GM15510 (cell line): Measurements from ENCODE around the gene SCN5A.

Experiments used
- POLR2A ChIP-seq: IDR thresholded peaks from 3 replicates; pipeline ENCODE4 v1.6.1; 2011; ENCODE audit warnings: borderline replicate concordance; ENCODE audit not compliant: insufficient read length; ENCODE audit errors: extremely low read depth

SCN5A gene

GRCh38 chr3:38618343-38618742 lies 31.1 kb downstream of the SCN5A start:
- TF ChIP-seq POLR2A, result no peak

DNA sequence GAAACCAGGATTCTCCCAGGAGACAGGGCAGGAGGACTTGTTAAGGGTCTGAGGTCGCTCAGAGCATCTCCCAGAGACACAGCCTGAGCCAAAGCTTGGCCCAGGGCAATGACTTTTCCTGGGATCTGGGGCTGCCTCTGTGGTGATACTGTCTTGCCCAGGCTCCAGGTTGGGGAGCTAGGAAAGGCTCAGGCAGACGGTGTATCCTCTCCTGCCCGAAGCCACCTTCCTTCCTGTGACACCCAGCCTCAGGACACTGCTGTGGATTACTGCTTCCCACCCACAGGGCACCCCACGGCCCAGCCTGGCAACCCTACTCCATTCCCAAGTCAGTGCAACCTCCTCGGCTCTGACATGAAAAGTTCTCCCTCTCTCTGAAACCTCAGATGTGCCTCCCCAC lies 31.9 kb downstream of the SCN5A start:
- TF ChIP-seq POLR2A, result no peak

DNA sequence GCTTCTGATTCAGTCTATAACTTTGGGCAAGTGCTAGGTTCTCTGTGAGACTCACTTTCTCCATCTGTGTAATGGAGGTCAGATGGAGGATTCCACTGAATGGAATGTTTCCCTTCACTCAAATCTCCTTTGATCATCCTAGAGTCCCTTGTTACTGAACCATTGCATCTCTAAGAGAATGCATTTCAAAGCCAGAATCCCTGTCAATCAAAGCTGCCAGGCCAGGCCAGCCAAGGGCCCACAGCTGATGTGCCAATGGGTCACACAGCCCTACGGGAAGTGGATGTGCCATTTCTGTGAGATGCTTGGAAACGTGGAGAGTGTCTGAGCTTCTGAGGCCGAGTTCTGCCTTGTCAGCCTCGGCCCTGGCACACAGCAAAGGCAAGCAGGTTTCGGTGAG lies 32.4 kb downstream of the SCN5A start:
- TF ChIP-seq POLR2A, result no peak

- TF ChIP-seq POLR2A, result no peak
Measured at GRCh38 chr3:38616658-38617057, 32.8 kb downstream of the SCN5A start.

- no peak for TF ChIP-seq POLR2A
Measured at GRCh38 chr3:38616111-38616510, 33.4 kb downstream of the SCN5A start.

DNA sequence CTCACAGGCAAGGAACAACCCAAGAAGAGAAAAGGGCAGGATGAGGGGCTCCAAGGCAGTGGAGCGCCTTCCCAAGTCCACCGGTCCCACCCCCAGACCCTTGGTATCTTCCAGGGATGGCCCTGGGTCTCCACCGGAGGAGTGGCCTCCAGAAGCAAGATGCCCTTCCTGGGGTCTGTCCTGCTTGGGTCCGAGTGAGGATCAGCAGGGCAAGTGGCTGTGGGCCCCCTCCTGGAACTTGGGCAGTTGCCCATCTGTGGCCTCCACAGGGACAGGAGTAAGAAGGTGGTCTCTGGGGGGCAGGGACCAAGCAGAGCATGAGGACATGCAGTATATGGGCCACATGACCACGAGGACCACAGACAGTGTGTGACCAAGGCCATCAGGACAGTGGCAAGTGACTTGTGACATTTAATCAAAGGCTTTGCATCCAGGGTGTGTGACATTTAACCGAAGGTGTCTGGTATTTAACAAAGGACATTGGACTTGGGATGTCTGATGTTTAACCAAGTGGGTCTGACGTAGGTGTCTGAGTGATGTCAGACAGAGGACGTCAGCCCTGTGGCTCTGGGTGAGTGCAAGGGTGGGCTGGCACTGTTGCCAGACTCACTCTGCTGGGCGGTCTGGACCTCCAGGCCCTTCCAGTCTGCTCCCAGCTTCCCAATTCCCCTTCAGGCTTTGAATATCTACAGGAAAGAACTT lies 34.7 kb downstream of the SCN5A start:
- no peak for TF ChIP-seq POLR2A

- TF ChIP-seq POLR2A, result no peak
Measured at GRCh38 chr3:38614091-38614490, 35.4 kb downstream of the SCN5A start.

DNA sequence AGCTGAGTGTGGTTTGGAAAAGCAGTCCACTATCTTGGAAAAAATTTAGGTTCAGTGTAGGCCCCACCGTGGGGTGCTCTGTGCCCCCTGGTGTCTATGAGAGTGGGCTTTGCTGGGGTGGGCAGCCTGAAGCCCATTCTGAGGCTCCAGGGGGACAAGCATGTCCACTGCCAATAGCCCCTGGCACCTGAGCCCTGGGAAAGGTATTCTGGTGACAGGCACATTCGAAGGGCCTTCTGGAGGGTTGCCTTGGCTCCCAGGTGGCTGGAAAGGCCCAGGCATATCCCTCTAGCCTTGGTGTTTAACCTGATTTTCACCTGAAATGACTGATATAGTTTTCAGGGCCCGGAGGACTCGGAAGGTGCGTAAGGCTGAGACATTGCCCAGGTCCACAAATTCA lies 36.1 kb downstream of the SCN5A start:
- TF ChIP-seq POLR2A, result no peak

- TF ChIP-seq POLR2A, result no peak
Measured at GRCh38 chr3:38611866-38612265, 37.6 kb downstream of the SCN5A start.

GRCh38 chr3:38610934-38611333 lies 38.6 kb downstream of the SCN5A start:
- TF ChIP-seq POLR2A, result no peak

- no peak for TF ChIP-seq POLR2A
Measured at GRCh38 chr3:38610436-38610835, 39.1 kb downstream of the SCN5A start.

DNA sequence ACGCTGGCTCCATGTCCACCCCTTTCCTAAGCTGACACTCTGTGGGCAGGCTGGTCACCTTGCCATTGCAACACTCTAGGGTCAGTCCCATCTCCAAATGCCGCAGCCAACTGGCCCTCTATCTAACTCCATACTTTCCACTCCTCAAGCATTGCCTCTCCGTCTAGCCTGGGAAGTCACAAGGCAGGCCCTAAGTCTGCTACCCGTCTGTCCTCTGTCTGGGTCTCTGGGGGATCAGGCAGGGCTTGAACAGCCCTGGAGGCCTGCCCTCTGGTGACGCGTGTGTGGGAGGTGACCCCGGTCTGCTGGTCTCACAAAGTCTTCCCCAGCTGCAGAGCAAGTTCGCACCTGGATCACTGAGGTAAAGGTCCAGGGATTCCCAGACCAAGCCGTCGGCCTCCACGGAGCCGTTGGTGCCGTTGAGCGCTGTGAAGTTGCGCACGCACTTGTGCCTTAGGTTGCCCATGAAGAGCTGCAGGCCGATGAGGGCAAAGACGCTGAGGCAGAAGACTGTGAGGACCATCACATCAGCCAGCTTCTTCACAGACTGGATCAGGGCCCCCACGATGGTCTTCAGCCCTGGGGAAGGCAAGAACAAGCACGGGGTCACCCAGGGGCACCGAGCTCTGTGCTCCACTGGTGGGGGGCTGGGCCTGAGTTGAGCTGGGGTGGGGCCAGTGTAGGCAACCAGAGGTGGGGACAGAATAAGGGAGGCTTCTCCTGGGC lies 39.9 kb downstream of the SCN5A start:
- TF ChIP-seq POLR2A, result no peak

DNA sequence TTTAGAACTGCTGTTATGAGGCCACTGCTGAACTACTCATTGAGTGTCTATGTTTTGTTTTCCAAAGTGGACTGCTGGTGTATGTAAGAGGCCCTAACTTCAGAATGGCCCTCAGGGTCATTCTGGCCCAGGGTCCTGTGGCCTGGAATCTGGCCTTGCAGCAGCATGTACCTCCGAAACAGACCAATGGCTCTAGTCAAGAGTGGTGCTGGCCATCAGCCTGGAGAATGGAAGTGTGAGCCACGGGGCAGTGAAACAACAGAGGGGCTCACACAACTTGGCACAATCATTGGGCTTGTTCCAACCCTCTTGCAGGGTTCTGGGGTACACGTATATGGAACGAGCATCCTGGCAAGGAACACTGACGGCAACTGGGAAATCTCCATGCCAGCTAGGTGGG lies 40.5 kb downstream of the SCN5A start:
- no peak for TF ChIP-seq POLR2A

DNA sequence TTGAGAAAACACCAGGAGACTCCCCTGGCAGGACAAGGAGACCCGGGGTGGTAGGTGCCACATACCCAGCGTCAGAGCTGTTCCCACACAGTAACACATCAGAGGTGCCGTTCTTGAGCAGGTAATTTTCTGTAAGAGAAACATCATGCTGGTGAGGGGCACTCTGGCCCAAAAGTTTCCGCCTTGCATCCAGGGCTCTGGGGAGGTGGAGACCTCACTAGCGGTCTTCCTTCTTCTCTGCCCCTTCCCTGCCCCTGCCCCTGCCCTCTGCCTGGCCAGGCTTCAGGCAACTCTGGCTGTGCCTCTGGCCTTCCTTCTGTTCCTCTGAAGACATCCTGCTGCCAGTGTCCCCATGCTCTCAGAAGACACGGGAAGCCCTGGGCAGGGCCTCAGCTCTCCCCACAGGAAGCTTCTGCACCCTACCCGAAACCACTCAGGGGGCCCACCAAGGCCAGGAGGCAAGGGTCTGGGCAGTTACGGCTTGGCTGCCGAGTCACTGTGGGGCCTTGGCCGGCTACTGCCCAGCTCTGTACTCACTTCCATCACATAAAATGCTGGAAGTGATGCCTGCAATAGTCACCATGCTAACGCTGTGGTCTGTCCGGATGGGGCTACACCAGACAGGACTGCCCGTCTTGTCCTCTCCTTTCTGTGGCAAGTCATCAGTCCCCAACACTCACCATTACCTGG lies 41.3 kb downstream of the SCN5A start:
- TF ChIP-seq POLR2A, result no peak

DNA sequence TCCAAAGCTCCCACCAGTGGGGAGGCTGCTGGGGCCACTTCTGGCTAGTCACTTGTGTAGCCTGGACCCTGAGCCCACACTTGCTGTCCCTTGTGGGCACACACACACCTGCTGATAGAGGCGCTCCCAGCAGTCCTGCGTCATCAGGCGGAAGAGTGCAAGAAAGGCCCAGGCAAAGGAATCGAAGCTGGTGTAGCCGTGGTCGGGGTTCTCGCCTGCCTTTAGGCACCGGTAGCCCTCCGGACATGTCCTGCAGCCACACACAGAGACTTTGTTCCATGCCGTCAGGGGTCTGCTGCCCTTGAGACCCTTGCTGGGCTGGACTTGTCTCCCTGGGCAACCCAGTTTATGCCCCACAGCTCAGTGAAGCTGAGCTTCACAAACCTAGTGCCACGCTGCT lies 42.9 kb downstream of the SCN5A start:
- no peak for TF ChIP-seq POLR2A

DNA sequence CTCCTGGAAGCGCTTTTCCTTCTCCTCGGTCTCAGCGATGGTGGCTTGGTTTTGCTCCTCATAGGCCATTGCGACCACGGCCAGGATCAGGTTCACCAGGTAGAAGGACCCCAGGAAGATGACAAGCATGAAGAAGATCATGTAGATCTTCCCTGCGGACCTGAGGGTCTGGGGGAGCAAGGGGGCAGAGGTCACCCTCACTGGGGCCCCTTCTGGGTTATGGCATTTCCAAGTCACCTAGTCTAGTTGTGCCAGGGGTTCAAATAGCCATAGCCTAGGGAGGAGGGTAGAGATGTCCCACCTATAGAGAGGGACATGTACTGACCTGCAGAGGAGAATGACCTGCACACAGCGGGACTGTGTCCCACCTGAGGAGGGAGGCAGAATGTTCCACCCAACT lies 43.5 kb downstream of the SCN5A start:
- no peak for TF ChIP-seq POLR2A

GRCh38 chr3:38604246-38604645 lies 45.2 kb downstream of the SCN5A start:
- TF ChIP-seq POLR2A, result no peak

DNA sequence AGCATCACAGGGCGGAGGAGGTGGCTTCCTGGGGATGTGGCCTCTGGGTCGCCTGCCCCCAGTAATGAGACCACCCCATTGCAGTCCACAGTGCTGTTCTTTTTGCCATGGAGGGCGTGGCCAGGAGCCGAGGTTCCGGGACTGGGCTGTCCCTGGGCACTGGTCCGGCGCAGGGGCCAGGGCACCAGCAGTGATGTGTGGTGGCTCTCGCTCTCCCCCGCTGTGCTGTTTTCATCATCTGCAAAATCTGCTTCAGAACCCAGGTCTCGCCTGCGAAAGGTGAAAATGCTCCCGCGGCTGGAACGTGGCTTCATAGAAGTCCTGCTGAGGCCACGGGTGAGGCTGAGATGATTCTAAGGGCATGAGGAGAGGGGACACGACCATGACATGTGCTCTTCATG lies 45.8 kb downstream of the SCN5A start:
- TF ChIP-seq POLR2A, result no peak
